Stimulated activated CD4-positive, alpha-beta T cell treated with anti-CD3 and anti-CD28 coated beads, Interleukin-12 subunit alpha, Interleukin-12 subunit beta, amount 100 ng/mL, for 48 hours (primary cell): ENCODE results near the gene TCAIM.

ENCODE experiments used
- DNase-seq, 3 donors: peaks; one replicate each; pipeline ENCODE4 v3.0.0-alpha.2; 2020; ENCODE audit warnings: low read depth in 2 of 3, low spot score in 1 of 3

The TCAIM gene

GRCh38 chr3:44338010-44338827 is at the start of gene TCAIM:
TCAIM (plus strand) TSS chr3:44338766; CDS start chr3:44354783, 16,017 bp downstream.
- DNase-seq, result peak; percentile 93 to 97 (median 97)

GRCh38 chr3:44289882-44290462 is 48.6 kb upstream of the TCAIM start:
- DNase-seq, result no peak

GRCh38 chr3:44292276-44292675 is 46.3 kb upstream of the TCAIM start:
- DNase-seq, result no peak

GRCh38 chr3:44292947-44293346 is 45.6 kb upstream of the TCAIM start:
- DNase-seq, result no peak

GRCh38 chr3:44297255-44297654 is 41.3 kb upstream of the TCAIM start:
- no peak for DNase-seq

- DNase-seq, result no peak
Observed at GRCh38 chr3:44301746-44302145, 36.8 kb upstream of the TCAIM start.

- DNase-seq, result no peak
Observed at GRCh38 chr3:44309500-44309899, 29.1 kb upstream of the TCAIM start.

- DNase-seq, result no peak
Observed at GRCh38 chr3:44318891-44319311, 19.7 kb upstream of the TCAIM start.

- no peak for DNase-seq
Observed at GRCh38 chr3:44321335-44321734, 17.2 kb upstream of the TCAIM start.

- peak; percentile 21 to 43 (median 26) for DNase-seq
Observed at GRCh38 chr3:44323341-44323955, 15.1 kb upstream of the TCAIM start.

GRCh38 chr3:44324584-44324983 is 14.0 kb upstream of the TCAIM start:
- DNase-seq, result no peak

- no peak for DNase-seq
Observed at GRCh38 chr3:44326019-44326418, 12.5 kb upstream of the TCAIM start.

- no peak for DNase-seq
Observed at GRCh38 chr3:44326515-44326914, 12.1 kb upstream of the TCAIM start.

GRCh38 chr3:44329946-44330345 is 8.6 kb upstream of the TCAIM start:
- DNase-seq, result no peak

GRCh38 chr3:44330444-44330843 is 8.1 kb upstream of the TCAIM start:
- no peak for DNase-seq

GRCh38 chr3:44334326-44334725 is 4.2 kb upstream of the TCAIM start:
- no peak for DNase-seq

- no peak for DNase-seq
Observed at GRCh38 chr3:44337248-44337785, 1.2 kb upstream of the TCAIM start.

GRCh38 chr3:44338828-44339127 is 212 bp downstream of the TCAIM start:
- DNase-seq, result no peak

- DNase-seq, result no peak
Observed at GRCh38 chr3:44339181-44340057, 853 bp downstream of the TCAIM start.

GRCh38 chr3:44340058-44340395 is 1.5 kb downstream of the TCAIM start:
- no peak for DNase-seq

GRCh38 chr3:44342176-44342790 is 3.7 kb downstream of the TCAIM start:
- no peak for DNase-seq
